Lung (tissue), 12 donors: ENCODE data around the gene SLC9A9. TPM values are rescaled to one million over a fixed set of nuclear protein-coding genes. Genes with fewer than 3 reads are reported as not detected.

Experiments used
- ATAC-seq: fragments of 200-7000 bp; cut with Tn5 transposase; one replicate; pipeline ENCODE4 v1.9.1; 2020; ENCODE audit warnings: moderate number of reproducible peaks; ENCODE audit not compliant: insufficient read depth, low FRiP score
- DNase-seq, 3 donors: peaks; one replicate each; pipeline ENCODE4 v3.0.0-alpha.2; 2013 to 2017
- H3K27ac ChIP-seq, 2 donors: one replicate each; pipeline ENCODE4 v1.5.1; 2013; ENCODE audit warnings: mild to moderate bottlenecking in 2 of 2, moderate library complexity in 2 of 2, control low read depth in 1 of 2, inconsistent platforms in 1 of 2, low read depth in 1 of 2, low read length in 1 of 2
- H3K27me3 ChIP-seq, 3 donors: one replicate each; pipeline ENCODE4 v1.5.1; 2013; ENCODE audit warnings: low read length in 2 of 3; ENCODE audit not compliant: control insufficient read depth in 3 of 3, insufficient read depth in 3 of 3
- H3K36me3 ChIP-seq, 4 donors: one replicate each; pipeline ENCODE4 v1.5.1; 2013; ENCODE audit warnings: low read length in 4 of 4, mild to moderate bottlenecking in 1 of 4, moderate library complexity in 1 of 4; ENCODE audit not compliant: control insufficient read depth in 4 of 4, insufficient read depth in 4 of 4
- H3K4me1 ChIP-seq, 5 donors: one replicate each; pipeline ENCODE4 v1.5.1; 2013; ENCODE audit warnings: low read length in 5 of 5, mild to moderate bottlenecking in 2 of 5, moderate library complexity in 1 of 5; ENCODE audit not compliant: control insufficient read depth in 5 of 5, insufficient read depth in 5 of 5
- H3K4me3 ChIP-seq: one replicate; pipeline ENCODE4 v1.5.1; 2013; ENCODE audit warnings: mild to moderate bottlenecking, control low read depth, moderate library complexity
- H3K9ac ChIP-seq, 2 donors: one replicate each; pipeline ENCODE4 v1.5.1; 2013; ENCODE audit warnings: low read length in 2 of 2, control low read depth in 1 of 2; ENCODE audit not compliant: insufficient read depth in 1 of 2
- H3K9me3 ChIP-seq, 4 donors: one replicate each; pipeline ENCODE4 v1.5.1; 2013; ENCODE audit warnings: low read length in 3 of 4, mild to moderate bottlenecking in 1 of 4, moderate library complexity in 1 of 4; ENCODE audit not compliant: control insufficient read depth in 4 of 4, insufficient read depth in 3 of 4
- CTCF ChIP-seq: IDR thresholded peaks from 2 replicates; pipeline ENCODE4 v1.5.1; 2012; ENCODE audit warnings: mild to moderate bottlenecking; ENCODE audit errors: control extremely low read depth, extremely low read depth
- WGBS, 2 donors: extraction: QIAGEN DNeasy Blood & Tissue Kit; methylation state at CpG; one replicate each; pipeline ENCODE4 v1.1.7; 2013; 5-methylcytosine and 5-hydroxymethylcytosine counted together
- polyA plus RNA-seq, 2 donors: library from polyadenylated mRNA; stranded (reverse); fragments of 200-250 nt; gene quantifications; one replicate each; pipeline ENCODE4 v1.2.1, GENCODE V29; 2013
- total RNA-seq, 2 donors: library from RNA; depleted of rRNA in 1 of 2; stranded (reverse); fragments of >200 nt in 1 of 2; gene quantifications; one replicate each; pipeline ENCODE4 v1.2.1, GENCODE V29; 2014 to 2021
- donor health status: control.
- donor health status: control.
- donor health status: Bipolar disorder and iron deficiency.
- donor health status: healthy.
- donor health status: DM: yes; HTN: yes; CAD: no.

The SLC9A9 gene
- total and polyA plus RNA-seq, 4 donors, result 2.2 to 66.3 (median 8.2) TPM

GRCh38 chr3:143298380-143298779 lies 549.9 kb downstream of the SLC9A9 start:
- H3K9me3 ChIP-seq, result no peaks in the 10 kb centered on the region
- H3K9ac ChIP-seq, result no peak overlapping the region
- no peaks in the 10 kb centered on the region for H3K27me3 ChIP-seq
- no peak for TF ChIP-seq CTCF
- H3K27ac ChIP-seq, result no peak overlapping the region
- no peaks in the 10 kb centered on the region for H3K36me3 ChIP-seq
- no peak overlapping the region for H3K4me3 ChIP-seq
- DNase-seq (no peak), ATAC-seq (no peak)
- H3K4me1 ChIP-seq, result peaks cover 0 to 36% (median 5%) of the 10 kb centered on the region in 5 donors

GRCh38 chr3:143295201-143296080 lies 552.8 kb downstream of the SLC9A9 start:
- no peaks in the 10 kb centered on the region for H3K9me3 ChIP-seq
- H3K27me3 ChIP-seq, result no peaks in the 10 kb centered on the region
- H3K27ac ChIP-seq, result no peak overlapping the region
- H3K9ac ChIP-seq, result no peak overlapping the region
- 74 to 87% methylated on average over 4 of the region's 4 CpGs for WGBS, 2 donors
- no peaks in the 10 kb centered on the region for H3K36me3 ChIP-seq
- ATAC-seq (no peak), DNase-seq (no peak)
- TF ChIP-seq CTCF, result no peak
- no peak overlapping the region for H3K4me3 ChIP-seq
- H3K4me1 ChIP-seq, result peaks cover 0 to 25% (median 8%) of the 10 kb centered on the region in 5 donors

GRCh38 chr3:143294188-143294587 lies 554.1 kb downstream of the SLC9A9 start:
- H3K27ac ChIP-seq, result no peak overlapping the region
- 86 to 90% methylated on average over 5 of the region's 5 CpGs for WGBS, 2 donors
- H3K27me3 ChIP-seq, result no peaks in the 10 kb centered on the region
- H3K4me1 ChIP-seq, result peaks cover 0 to 24% (median 8%) of the 10 kb centered on the region in 5 donors
- H3K36me3 ChIP-seq, result no peaks in the 10 kb centered on the region
- TF ChIP-seq CTCF, result no peak
- ATAC-seq (no peak), DNase-seq (no peak)
- no peak overlapping the region for H3K9ac ChIP-seq
- no peak overlapping the region for H3K4me3 ChIP-seq
- H3K9me3 ChIP-seq, result no peaks in the 10 kb centered on the region
